GM04504 (cell line): ENCODE measurements around the gene FNIP1.
"Not testable (repeated sequence)": the region's sequence is repeated elsewhere in the genome, so short reads cannot be mapped to it uniquely, and the experiment has no call there.

Experiments used
- DNase-seq: peaks from one replicate; pipeline ENCODE4 v3.0.0-alpha.2; 2012; ENCODE audit warnings: low read depth

FNIP1 gene

DNA sequence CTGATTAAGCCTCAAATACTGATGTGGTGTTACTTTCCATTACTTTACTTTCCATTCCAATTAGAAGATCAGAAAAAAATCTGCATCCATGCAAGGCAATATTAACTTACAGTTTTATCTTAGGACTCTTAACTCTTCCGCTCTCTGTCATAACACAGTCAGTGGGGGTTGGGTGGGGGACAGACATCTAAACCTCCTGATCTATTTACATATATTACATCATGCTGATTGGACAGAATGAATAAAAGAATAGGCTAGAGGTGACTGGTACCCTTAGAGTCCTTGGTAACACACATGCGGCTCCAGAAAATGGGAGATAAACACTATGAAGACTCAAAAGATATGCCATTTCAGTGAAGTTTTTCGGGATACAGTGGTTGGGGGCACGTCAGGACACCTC, 189.4 kb downstream of the FNIP1 start:
- DNase-seq = no peak

DNA sequence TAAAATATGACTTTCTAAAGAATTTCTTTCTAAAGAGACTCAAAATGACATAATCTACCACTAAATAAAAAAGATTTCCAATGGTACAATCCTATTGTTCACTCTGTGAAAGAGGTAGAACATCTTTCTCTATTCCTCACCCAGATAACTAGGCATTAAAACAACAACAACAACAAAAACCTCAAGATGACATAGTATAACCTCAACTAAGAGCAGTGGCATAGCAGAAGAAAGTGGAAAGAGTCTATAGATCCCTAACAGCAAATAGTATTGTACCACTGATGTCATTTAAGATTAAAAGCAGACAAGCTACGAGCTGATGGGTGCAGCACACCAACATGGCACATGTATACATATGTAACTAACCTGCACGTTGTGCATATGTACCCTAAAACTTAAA, 191.7 kb downstream of the FNIP1 start:
- no peak for DNase-seq

GRCh38 chr5:131595088-131596033, 201.5 kb downstream of the FNIP1 start:
- no peak for DNase-seq

GRCh38 chr5:131593921-131594320, 202.9 kb downstream of the FNIP1 start:
- DNase-seq = no peak

- not testable (repeated sequence) for DNase-seq
Measured at GRCh38 chr5:131593436-131593835, 203.4 kb downstream of the FNIP1 start.
